Astrocyte (in vitro differentiated cells and primary cell): ENCODE data around the gene ZNF37A. TPM values are rescaled to one million over a fixed set of nuclear protein-coding genes. Genes with fewer than 3 reads are reported as not detected.

Experiments
- DNase-seq: peaks from one replicate; pipeline ENCODE4 v3.0.0-alpha.2; 2010; ENCODE audit warnings: low read depth
- FAIRE-seq: peaks from 2 replicates; lab custom pipeline; 2011; peaks lifted over from hg19 to GRCh38; lab: Jason Lieb, UNC
- H2AFZ ChIP-seq: 2 replicates; pipeline ENCODE4 v1.6.0; 2012; ENCODE audit warnings: low read depth, low read length, inconsistent platforms
- H3K27ac ChIP-seq: 2 replicates; pipeline ENCODE4 v1.5.1; 2011; ENCODE audit warnings: low read depth, low read length, inconsistent platforms
- H3K27me3 ChIP-seq: 2 replicates; pipeline ENCODE4 v1.6.0; 2011; ENCODE audit warnings: low read length, inconsistent platforms; ENCODE audit not compliant: insufficient read depth
- H3K36me3 ChIP-seq: 2 replicates; pipeline ENCODE4 v1.5.1; 2011; ENCODE audit warnings: low read length, inconsistent platforms; ENCODE audit not compliant: insufficient read depth
- H3K4me1 ChIP-seq: 2 replicates; pipeline ENCODE4 v1.5.1; 2011; ENCODE audit warnings: low read length, inconsistent platforms; ENCODE audit not compliant: insufficient read depth
- H3K4me2 ChIP-seq: 2 replicates; pipeline ENCODE4 v1.6.0; 2012; ENCODE audit warnings: low read length, inconsistent platforms
- H3K4me3 ChIP-seq: 2 replicates; pipeline ENCODE4 v1.5.1; 2011; ENCODE audit warnings: low read depth, mild to moderate bottlenecking, low read length, inconsistent platforms; ENCODE audit not compliant: insufficient read depth
- H3K79me2 ChIP-seq: 2 replicates; pipeline ENCODE4 v1.6.0; 2012; ENCODE audit warnings: mild to moderate bottlenecking, low read length, inconsistent platforms; ENCODE audit not compliant: insufficient read depth
- H3K9ac ChIP-seq: 2 replicates; pipeline ENCODE4 v1.6.0; 2012; ENCODE audit warnings: mild to moderate bottlenecking, low read length, inconsistent platforms
- H3K9me3 ChIP-seq: 2 replicates; pipeline ENCODE4 v1.5.1; 2012; ENCODE audit warnings: low read depth, mild to moderate bottlenecking, low read length, inconsistent platforms; ENCODE audit not compliant: insufficient read depth
- H4K20me1 ChIP-seq: 2 replicates; pipeline ENCODE4 v1.6.0; 2012; ENCODE audit warnings: low read length, inconsistent platforms; ENCODE audit not compliant: insufficient read depth
- H3K27ac Mint-ChIP-seq: one replicate; pipeline ENCODE4 v1.8.0; 2021; ENCODE audit warnings: mild to moderate bottlenecking, mixed read lengths; ENCODE audit not compliant: unreplicated experiment
- H3K27me3 Mint-ChIP-seq: one replicate; pipeline ENCODE4 v1.8.0; 2021; ENCODE audit warnings: low read depth, mixed read lengths; ENCODE audit not compliant: unreplicated experiment
- H3K36me3 Mint-ChIP-seq: one replicate; pipeline ENCODE4 v1.8.0; 2021; ENCODE audit warnings: low read depth, mixed read lengths; ENCODE audit not compliant: unreplicated experiment
- H3K4me1 Mint-ChIP-seq: one replicate; pipeline ENCODE4 v1.8.0; 2021; ENCODE audit warnings: low read depth, mixed read lengths; ENCODE audit not compliant: unreplicated experiment
- H3K4me3 Mint-ChIP-seq: one replicate; pipeline ENCODE4 v1.8.0; 2021; ENCODE audit warnings: mild to moderate bottlenecking, moderate library complexity, mixed read lengths; ENCODE audit not compliant: unreplicated experiment
- H3K9me3 Mint-ChIP-seq: one replicate; pipeline ENCODE4 v1.8.0; 2021; ENCODE audit warnings: mild to moderate bottlenecking, mixed read lengths; ENCODE audit not compliant: unreplicated experiment
- CTCF ChIP-seq: IDR thresholded peaks from 2 replicates; pipeline ENCODE4 v1.5.1; 2011; ENCODE audit warnings: low read depth, mild to moderate bottlenecking, inconsistent platforms, low read length, moderate library complexity; ENCODE audit not compliant: insufficient read depth
- EZH2 ChIP-seq: IDR thresholded peaks from 2 replicates; pipeline ENCODE4 v1.6.1; 2012; ENCODE audit warnings: mild to moderate bottlenecking, low read length, inconsistent platforms; ENCODE audit not compliant: insufficient read depth
- total RNA-seq: library from RNA; stranded (reverse); gene quantifications from 2 replicates; pipeline ENCODE4 v1.2.1, GENCODE V29; 2021

The ZNF37A gene
- total RNA-seq, 1 donor from 2014 or later, result 10.1 TPM

GRCh38 chr10:38119038-38119437, 24.9 kb downstream of the ZNF37A start:
- Mint-ChIP-seq H3K4me3 (no peak overlapping the region), H3K27me3 (no peaks in the 10 kb centered on the region), H3K4me1 (no peaks in the 10 kb centered on the region), H3K9me3 (peaks cover 70% of the 10 kb centered on the region), H3K27ac (no peak overlapping the region), H3K36me3 (peaks cover 56% of the 10 kb centered on the region)
- H3K27me3 ChIP-seq, result no peaks in the 10 kb centered on the region
- H3K4me3 ChIP-seq, result no peak overlapping the region
- TF ChIP-seq CTCF (no peak), EZH2 (no peak)
- H3K9ac ChIP-seq, result no peak overlapping the region
- no peak overlapping the region for H3K4me2 ChIP-seq
- H2AFZ ChIP-seq, result no peak overlapping the region
- FAIRE-seq (no peak), DNase-seq (no peak)
- H3K27ac ChIP-seq, result no peak overlapping the region
- no peaks in the 10 kb centered on the region for H3K79me2 ChIP-seq
- peaks cover 57% of the 10 kb centered on the region for H3K9me3 ChIP-seq
- peaks cover 27% of the 10 kb centered on the region for H3K36me3 ChIP-seq
- H4K20me1 ChIP-seq, result no peaks in the 10 kb centered on the region
- no peaks in the 10 kb centered on the region for H3K4me1 ChIP-seq

DNA sequence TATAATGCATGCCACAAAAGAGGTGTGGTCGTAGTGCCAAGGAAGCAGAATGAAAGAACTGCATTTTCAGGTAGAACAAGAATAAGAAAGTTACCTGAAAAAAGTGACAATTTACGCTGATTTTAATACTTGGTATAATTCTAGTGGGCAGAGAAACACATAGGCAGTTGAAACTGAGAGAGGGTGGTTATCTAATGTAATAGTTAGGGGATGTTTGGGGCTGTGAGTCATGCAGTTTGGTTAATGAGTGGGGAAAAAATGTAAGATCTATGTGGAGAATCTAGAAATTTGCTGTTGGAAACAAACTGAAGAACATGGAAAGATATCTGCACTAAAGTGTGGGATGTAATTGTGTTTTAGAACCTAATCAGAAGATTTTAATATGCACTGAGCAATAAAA, 33.7 kb downstream of the ZNF37A start:
- TF ChIP-seq CTCF, result no peak
- TF ChIP-seq EZH2, result no peak
- H3K4me1 ChIP-seq, result no peaks in the 10 kb centered on the region
- H3K36me3 ChIP-seq, result no peaks in the 10 kb centered on the region
- H3K9me3 ChIP-seq, result peaks cover 4% of the 10 kb centered on the region
- peaks cover 3% of the 10 kb centered on the region for H3K4me1 Mint-ChIP-seq
- no peaks in the 10 kb centered on the region for H3K27me3 ChIP-seq
- H3K79me2 ChIP-seq, result no peaks in the 10 kb centered on the region
- no peak overlapping the region for H3K27ac ChIP-seq
- FAIRE-seq (no peak), DNase-seq (no peak)
- no peak overlapping the region for H3K9ac ChIP-seq
- H3K4me3 ChIP-seq, result no peak overlapping the region
- no peaks in the 10 kb centered on the region for H4K20me1 ChIP-seq
- no peaks in the 10 kb centered on the region for H3K27me3 Mint-ChIP-seq
- no peak overlapping the region for H3K4me2 ChIP-seq
- no peak overlapping the region for H3K4me3 Mint-ChIP-seq
- no peaks in the 10 kb centered on the region for H3K36me3 Mint-ChIP-seq
- H2AFZ ChIP-seq, result no peak overlapping the region
- no peak overlapping the region for H3K27ac Mint-ChIP-seq
- H3K9me3 Mint-ChIP-seq, result peaks cover 19% of the 10 kb centered on the region

DNA sequence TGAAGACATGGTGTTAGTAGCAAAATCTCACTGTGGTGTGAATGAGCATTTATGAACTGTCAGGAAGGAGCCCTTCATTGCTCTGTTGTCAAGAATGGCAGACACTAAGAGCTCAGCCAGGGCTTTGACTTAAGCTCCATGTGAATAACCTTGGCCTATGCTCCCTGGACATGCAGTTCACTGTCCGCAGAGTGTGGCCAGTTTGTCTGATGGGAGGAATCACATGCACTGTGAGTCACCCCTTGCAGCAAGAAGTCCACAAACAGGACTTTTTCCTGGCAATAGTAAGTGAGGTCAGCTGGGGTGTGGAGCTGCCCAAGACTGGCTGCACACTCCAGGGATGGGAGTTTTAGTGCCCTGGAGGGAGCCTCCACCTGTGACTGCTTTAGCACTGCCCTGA, 49.5 kb downstream of the ZNF37A start:
- Histone ChIP-seq H3K79me2 (no peaks in the 10 kb centered on the region), H4K20me1 (no peaks in the 10 kb centered on the region), H3K9me3 (peaks cover 3% of the 10 kb centered on the region), H2AFZ (no peak overlapping the region), H3K4me2 (no peak overlapping the region), H3K9ac (no peak overlapping the region), H3K27ac (no peak overlapping the region), H3K4me1 (no peaks in the 10 kb centered on the region), H3K27me3 (no peaks in the 10 kb centered on the region), H3K36me3 (no peaks in the 10 kb centered on the region), H3K4me3 (no peak overlapping the region)
- no peaks in the 10 kb centered on the region for H3K36me3 Mint-ChIP-seq
- H3K9me3 Mint-ChIP-seq, result peaks cover 19% of the 10 kb centered on the region
- no peaks in the 10 kb centered on the region for H3K27me3 Mint-ChIP-seq
- no peak overlapping the region for H3K27ac Mint-ChIP-seq
- no peak for FAIRE-seq
- TF ChIP-seq CTCF (no peak), EZH2 (no peak)
- no peak for DNase-seq
- H3K4me1 Mint-ChIP-seq, result no peaks in the 10 kb centered on the region
- H3K4me3 Mint-ChIP-seq, result no peak overlapping the region
